H1 (cell line): Measurements from ENCODE around the gene FBLN2. TPM values are rescaled to one million over a fixed set of nuclear protein-coding genes. Genes with fewer than 3 reads are reported as not detected.

Experiments used
- CTCF ChIA-PET: fragments of 300-600 bp; sonication (Branson Sonifier 250); formaldehyde crosslinking; loops from one replicate; lab custom pipeline; 2021; ENCODE audit not compliant: partially characterized antibody; lab: Charles Lee
- POLR2A ChIA-PET: fragments of 300-600 bp; sonication (Branson Sonifier 250); formaldehyde crosslinking; loops from one replicate; lab custom pipeline; 2021; ENCODE audit warnings: inconsistent platforms; ENCODE audit not compliant: partially characterized antibody; lab: Charles Lee
- DNase-seq, 2 experiments: peaks; one replicate each; pipeline versions ENCODE4 v3.0.0 to v3.0.0-alpha.2; 2010 to 2022; ENCODE audit warnings: low spot score in 2 of 2, low read depth in 1 of 2, mixed read lengths in 1 of 2
- FAIRE-seq: peaks from 2 replicates; lab custom pipeline; 2011; peaks lifted over from hg19 to GRCh38; lab: Jason Lieb, UNC
- H2AFZ ChIP-seq: 2 replicates; pipeline ENCODE4 v1.8.1; 2012; ENCODE audit warnings: low read length, inconsistent platforms
- H2AK5ac ChIP-seq: 2 replicates; pipeline ENCODE4 v1.6.1; 2013; ENCODE audit warnings: low read depth, low read length
- H2BK120ac ChIP-seq: replicated peaks from 2 replicates; pipeline ENCODE3; 2013; ENCODE audit warnings: low read depth, low read length, inconsistent platforms
- H2BK12ac ChIP-seq: 2 replicates; pipeline ENCODE4 v1.6.1; 2013; ENCODE audit warnings: low read depth, low read length
- H2BK15ac ChIP-seq: 2 replicates; pipeline ENCODE4 v1.6.1; 2013; ENCODE audit warnings: low read length
- H2BK20ac ChIP-seq: 2 replicates; pipeline ENCODE4 v1.6.1; 2013; ENCODE audit warnings: low read length
- H2BK5ac ChIP-seq: 2 replicates; pipeline ENCODE4 v1.6.1; 2013; ENCODE audit warnings: low read depth, low read length
- H3K14ac ChIP-seq: 2 replicates; pipeline ENCODE4 v1.6.1; 2013; ENCODE audit warnings: inconsistent platforms; ENCODE audit not compliant: insufficient read length
- H3K18ac ChIP-seq: 2 replicates; pipeline ENCODE4 v1.6.1; 2013; ENCODE audit warnings: low read length; ENCODE audit errors: extremely low read depth
- H3K23ac ChIP-seq: 2 replicates; pipeline ENCODE4 v1.6.1; 2013; ENCODE audit warnings: inconsistent platforms; ENCODE audit not compliant: insufficient read length
- H3K23me2 ChIP-seq: 2 replicates; pipeline ENCODE4 v1.6.1; 2013; ENCODE audit warnings: low read depth, low read length
- H3K27ac ChIP-seq: 2 replicates; pipeline ENCODE4 v1.6.1; 2011; ENCODE audit warnings: low read depth, low read length, inconsistent platforms
- H3K27me3 ChIP-seq, 4 experiments: replicated peaks in 1 of 4; 1 replicate in 1 of 4; 2 replicates in 3 of 4; pipeline versions ENCODE4 v1.6.1 to v1.8.1; 2011 to 2013; ENCODE audit warnings: low read length in 3 of 4, mild to moderate bottlenecking in 3 of 4, inconsistent platforms in 2 of 4, mixed read lengths in 2 of 4, moderate library complexity in 1 of 4; ENCODE audit not compliant: control insufficient read depth in 3 of 4, insufficient read depth in 3 of 4; ENCODE audit errors: extremely low read depth in 1 of 4
- H3K36me3 ChIP-seq, 4 experiments: 2 replicates each; pipeline versions ENCODE4 v1.6.1 to v1.8.1; 2011 to 2013; ENCODE audit warnings: mild to moderate bottlenecking in 4 of 4, low read length in 3 of 4, moderate library complexity in 2 of 4, control low read depth in 1 of 4, inconsistent platforms in 1 of 4; ENCODE audit not compliant: insufficient read depth in 4 of 4, control insufficient read depth in 2 of 4
- H3K4ac ChIP-seq: replicated peaks from 2 replicates; pipeline ENCODE3; 2013; ENCODE audit warnings: low read length, low read depth, mixed read lengths, inconsistent platforms; ENCODE audit not compliant: insufficient read length
- H3K4me1 ChIP-seq, 4 experiments: replicated peaks in 1 of 4; 1 replicate in 1 of 4; 2 replicates in 3 of 4; pipeline versions ENCODE4 v1.6.1 to v1.8.1; 2011 to 2013; ENCODE audit warnings: low read length in 3 of 4, inconsistent platforms in 2 of 4, mixed read lengths in 1 of 4; ENCODE audit not compliant: insufficient read depth in 4 of 4, control insufficient read depth in 3 of 4
- H3K4me2 ChIP-seq, 2 experiments: 2 replicates each; pipeline versions ENCODE4 v1.6.1 to v1.8.1; 2011 to 2013; ENCODE audit warnings: low read depth in 2 of 2, low read length in 2 of 2, control low read depth in 1 of 2, inconsistent platforms in 1 of 2, mild to moderate bottlenecking in 1 of 2; ENCODE audit not compliant: insufficient read depth in 1 of 2
- H3K4me3 ChIP-seq, 4 experiments: fragments of 200-600, 300-600 bp in 1 of 4; sonication (generic), shearing (Covaris generic), sonication (Bioruptor Twin) in 1 of 4; 2 replicates each; pipeline versions ENCODE4 v1.5.1 to v1.8.1; 2011 to 2016; ENCODE audit warnings: low read length in 4 of 4, low read depth in 3 of 4, control low read depth in 2 of 4, inconsistent platforms in 2 of 4, mild to moderate bottlenecking in 2 of 4, mixed read lengths in 1 of 4, moderate library complexity in 1 of 4; ENCODE audit not compliant: insufficient read depth in 2 of 4; ENCODE audit errors: extremely low read depth in 1 of 4
- H3K56ac ChIP-seq: replicated peaks from 2 replicates; pipeline ENCODE3; 2013; ENCODE audit warnings: low read depth, mild to moderate bottlenecking, mixed read lengths, low read length, inconsistent platforms; ENCODE audit not compliant: insufficient read length
- H3K79me1 ChIP-seq: 2 replicates; pipeline ENCODE4 v1.6.1; 2013; ENCODE audit warnings: low read depth, low read length, control low read depth
- H3K79me2 ChIP-seq, 2 experiments: 2 replicates each; pipeline versions ENCODE4 v1.6.1 to v1.8.1; 2012 to 2013; ENCODE audit warnings: low read length in 2 of 2, mild to moderate bottlenecking in 2 of 2, inconsistent platforms in 1 of 2; ENCODE audit not compliant: insufficient read depth in 2 of 2, control insufficient read depth in 1 of 2
- H3K9ac ChIP-seq, 4 experiments: replicated peaks in 1 of 4; 1 replicate in 1 of 4; 2 replicates in 3 of 4; pipeline versions ENCODE4 v1.6.1 to v1.8.1; 2011 to 2013; ENCODE audit warnings: low read depth in 3 of 4, low read length in 3 of 4, control low read depth in 2 of 4, mild to moderate bottlenecking in 2 of 4, moderate library complexity in 2 of 4, inconsistent platforms in 1 of 4; ENCODE audit errors: extremely low read depth in 1 of 4
- H3K9me3 ChIP-seq, 2 experiments: 2 replicates each; pipeline versions ENCODE4 v1.6.1 to v1.8.1; 2012 to 2013; ENCODE audit warnings: mild to moderate bottlenecking in 2 of 2, moderate library complexity in 2 of 2, control low read depth in 1 of 2, inconsistent platforms in 1 of 2, low read depth in 1 of 2, low read length in 1 of 2, mixed read lengths in 1 of 2; ENCODE audit not compliant: insufficient read depth in 2 of 2
- H4K20me1 ChIP-seq, 2 experiments: replicated peaks in 1 of 2; 2 replicates each; pipeline versions ENCODE3 to v1.8.1; 2011 to 2013; ENCODE audit warnings: inconsistent platforms in 2 of 2, low read length in 2 of 2, mild to moderate bottlenecking in 1 of 2; ENCODE audit not compliant: insufficient read depth in 2 of 2, control insufficient read depth in 1 of 2
- H4K5ac ChIP-seq: 2 replicates; pipeline ENCODE4 v1.6.1; 2013; ENCODE audit warnings: low read length, low read depth, mixed read lengths, inconsistent platforms; ENCODE audit not compliant: insufficient read length
- H4K8ac ChIP-seq: 2 replicates; pipeline ENCODE4 v1.8.0; 2013; ENCODE audit warnings: mild to moderate bottlenecking, moderate library complexity, low read length, inconsistent platforms; ENCODE audit not compliant: insufficient read depth; ENCODE audit errors: extremely low read depth
- H4K91ac ChIP-seq: replicated peaks from 2 replicates; pipeline ENCODE3; 2013; ENCODE audit warnings: low read length, mixed read lengths, inconsistent platforms; ENCODE audit not compliant: insufficient read length
- CBX5 ChIP-seq: fragments of 300-800, 300-1000 bp; sonication (generic); IDR thresholded peaks from 2 replicates; pipeline ENCODE4 v1.7.1; 2016; ENCODE audit warnings: antibody characterized with exemption, low read length, low read depth
- CBX8 ChIP-seq: fragments of 300-800, 300-1000 bp; sonication (generic); IDR thresholded peaks from 2 replicates; pipeline ENCODE4 v1.7.1; 2016; ENCODE audit warnings: low read depth, low read length, borderline replicate concordance
- CEBPB ChIP-seq: IDR thresholded peaks from 2 replicates; pipeline ENCODE4 v1.6.1; 2012; ENCODE audit warnings: low read depth, low read length
- CTBP2 ChIP-seq: IDR thresholded peaks from 2 replicates; pipeline ENCODE4 v1.7.0; 2011; ENCODE audit warnings: borderline replicate concordance, mild to moderate bottlenecking, moderate library complexity, mixed read lengths, low read length; ENCODE audit not compliant: insufficient read depth, insufficient read length
- GTF2F1 ChIP-seq: IDR thresholded peaks from 2 replicates; pipeline ENCODE4 v1.6.1; 2012; ENCODE audit warnings: low read depth, low read length, improper control_type of control experiment, borderline replicate concordance
- KDM5A ChIP-seq: fragments of 200-600 bp; IDR thresholded peaks from 2 replicates; pipeline ENCODE4 v1.7.1; 2012; ENCODE audit warnings: mild to moderate bottlenecking, low read length, inconsistent platforms, mixed read lengths
- RBBP5 ChIP-seq: IDR thresholded peaks from 2 replicates; pipeline ENCODE4 v1.7.1; 2012; ENCODE audit warnings: low read depth, mild to moderate bottlenecking, inconsistent platforms, low read length, moderate library complexity, borderline replicate concordance
- RXRA ChIP-seq: IDR thresholded peaks from 2 replicates; pipeline ENCODE4 v1.6.1; 2011; ENCODE audit warnings: low read depth, mild to moderate bottlenecking, low read length, moderate library complexity; ENCODE audit not compliant: insufficient read depth
- TCF12 ChIP-seq: IDR thresholded peaks from 2 replicates; pipeline ENCODE4 v1.6.1; 2011; ENCODE audit warnings: low read depth, mild to moderate bottlenecking, low read length
- TEAD4 ChIP-seq: IDR thresholded peaks from 2 replicates; pipeline ENCODE4 v1.6.1; 2012; ENCODE audit warnings: low read depth, low read length, inconsistent platforms, mixed read lengths
- WGBS, 2 experiments: shearing (Covaris generic) in 1 of 2; methylation state at CpG; one replicate each; pipeline versions ENCODE4 v1.1.6 to v1.1.7; 2013 to 2015; ENCODE audit warnings: low lambda C conversion rate in 2 of 2, mixed read lengths in 2 of 2, inconsistent platforms in 1 of 2, low coverage in 1 of 2, missing lambda C conversion rate in 1 of 2; ENCODE audit not compliant: insufficient replicate concordance in 2 of 2, insufficient coverage in 1 of 2, insufficient read length in 1 of 2; ENCODE audit errors: extremely low coverage in 1 of 2, missing lambda C conversion rate in 1 of 2; 5-methylcytosine and 5-hydroxymethylcytosine counted together
- polyA plus RNA-seq, 7 experiments: library from polyadenylated mRNA; depleted of rRNA in 3 of 7; stranded (reverse) in 5 of 7; unstranded in 2 of 7; fragments of >200 nt in 5 of 7; fragments of 200-250 nt in 2 of 7; gene quantifications; 1 replicate in 5 of 7; 2 replicates in 1 of 7; 4 replicates in 1 of 7; pipeline versions ENCODE4 v1.2.1 to v1.2.3, GENCODE V29; 2011 to 2013; ENCODE audit warnings: missing spikeins in 2 of 7, mixed read lengths in 2 of 7
- total RNA-seq: library from RNA; stranded (reverse); fragmentation: NEBNext Ultra II Directional; extraction: Animal tissue kit (Norgen Biotek cat#: 25700); gene quantifications from 2 replicates; pipeline ENCODE4 v1.2.1, GENCODE V29; 2021

Gene FBLN2
- total and polyA plus RNA-seq, 2 of the 8 experiments (the other 6 are each of a cell fraction or from before 2014, with no cell fraction given) = 17.4 to 24.2 TPM

DNA sequence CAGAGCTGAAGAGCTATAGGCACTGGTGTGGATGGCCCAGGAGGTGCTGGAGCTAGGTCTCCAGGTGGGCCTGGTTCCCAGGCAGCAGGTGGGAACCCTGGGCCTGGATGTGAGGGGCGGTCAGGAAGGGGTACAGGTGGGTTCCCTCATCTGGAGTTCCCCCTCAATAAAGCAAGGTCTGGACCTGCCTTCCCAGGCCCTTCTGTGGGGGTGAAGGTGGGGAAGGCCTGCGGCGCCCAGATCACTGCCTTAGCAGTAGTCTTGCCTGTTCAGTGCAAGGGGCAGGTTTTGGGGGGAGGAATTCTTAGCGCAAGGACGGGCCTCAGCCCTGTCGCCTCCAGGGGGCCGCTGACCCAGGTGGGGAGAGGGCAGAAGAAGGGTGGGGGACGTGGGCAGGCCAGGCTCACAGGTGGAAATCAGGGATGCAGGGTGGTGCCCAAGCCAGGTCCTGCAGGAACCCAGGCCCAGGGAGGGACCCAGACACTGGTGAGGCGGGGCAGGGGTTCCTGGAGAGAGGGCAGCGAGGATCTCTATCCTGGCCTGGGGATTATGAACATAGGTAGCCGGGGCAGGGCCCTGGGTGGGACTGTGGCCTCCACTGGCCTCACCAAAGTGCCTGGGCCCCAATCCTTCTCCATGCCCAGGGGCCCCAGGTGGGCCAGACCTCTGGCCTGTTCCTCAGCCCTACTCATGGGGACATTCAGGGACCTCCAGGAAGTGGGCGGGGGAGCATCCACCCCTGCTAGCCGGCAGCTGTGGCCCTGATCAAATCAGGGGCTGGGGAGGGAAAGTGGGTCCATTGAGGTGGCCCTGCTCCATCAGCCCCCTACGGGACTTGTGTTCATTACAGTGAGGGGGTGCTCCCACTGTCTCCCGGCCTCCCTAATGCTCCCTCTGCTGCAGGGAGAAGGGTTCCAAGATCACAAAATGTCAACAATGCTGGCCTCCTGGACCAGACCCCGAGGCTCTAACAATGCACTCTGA is 43.5 kb upstream of the FBLN2 start:
- Histone ChIP-seq H3K56ac (no peak overlapping the region), H2BK15ac (no peak overlapping the region)

More for the DNA sequence above, 43.5 kb upstream of the FBLN2 start:
- WGBS, 2 experiments = 89% methylated on average over 16 of the region's 16 CpGs; no CpG with 5 or more reads in 1 of the 2 experiments
- no peak overlapping the region for H4K91ac ChIP-seq
- H3K23ac ChIP-seq = no peak overlapping the region
- no peaks in the 10 kb centered on the region; the same call in 1 of the 2 replicates for H3K23me2 ChIP-seq
- TF ChIP-seq CEBPB = no peak
- no peak for TF ChIP-seq RBBP5
- no peak for TF ChIP-seq RXRA
- no peak for TF ChIP-seq GTF2F1
- TF ChIP-seq CTBP2 = no peak
- TF ChIP-seq TCF12 = no peak
- no peak for TF ChIP-seq CBX5
- TF ChIP-seq CBX8 = no peak
- TF ChIP-seq KDM5A = no peak
- TF ChIP-seq TEAD4 = no peak
- H2AK5ac ChIP-seq = no peak overlapping the region
- no peaks in the 10 kb centered on the region; a peak in 1 of 7 replicates for H3K27me3 ChIP-seq
- H4K20me1 ChIP-seq = no peaks in the 10 kb centered on the region
- no peak overlapping the region for H2BK5ac ChIP-seq
- H3K27ac ChIP-seq = no peak overlapping the region
- FAIRE-seq (no peak), DNase-seq (no peak)
- no peaks in the 10 kb centered on the region for H3K79me1 ChIP-seq
- H3K4me3 ChIP-seq = no peak overlapping the region
- H2BK20ac ChIP-seq = no peak overlapping the region
- peaks cover 0 to 10% (median 3%) of the 10 kb centered on the region in 4 experiments; a peak in 1 of 7 replicates for H3K4me1 ChIP-seq
- ChIA-PET POLR2A (no interaction called here), CTCF (interaction anchor here (1.0 to 51.2 kb wide), 4 partner anchors 2 to 145 kb away, joined by 3 to 856 read pairs (median 814); partner anchors contain the start of gene FBLN2)
- H3K14ac ChIP-seq = no peak overlapping the region
- H4K8ac ChIP-seq = peak overlapping the region; percentile 71; the same call in 1 of the 2 replicates
- no peaks in the 10 kb centered on the region for H3K36me3 ChIP-seq
- H3K9me3 ChIP-seq = no peaks in the 10 kb centered on the region
- no peak overlapping the region for H3K9ac ChIP-seq
- H2AFZ ChIP-seq = no peak overlapping the region
- no peak overlapping the region for H2BK12ac ChIP-seq
- H3K18ac ChIP-seq = no peak overlapping the region
- no peak overlapping the region for H3K4me2 ChIP-seq
- H4K5ac ChIP-seq = no peak overlapping the region
- no peak overlapping the region for H2BK120ac ChIP-seq
- H3K79me2 ChIP-seq = no peaks in the 10 kb centered on the region
- H3K4ac ChIP-seq = no peak overlapping the region
